ENCODE data around the gene PPM1L.

The PPM1L gene

GRCh38 chr3:161014843-161015749 lies 259.1 kb downstream of the PPM1L start:
- H3K27me3 ChIP-seq (ENCODE audit: low read depth, low read length) = no peaks in the 10 kb centered on the region
- no peak overlapping the region for H2AFZ ChIP-seq (ENCODE audit: low read depth, low read length)
- no peak overlapping the region for H3K9ac ChIP-seq (ENCODE audit: low read length)
- TF ChIP-seq CTCF (IDR thresholded peaks at IDR 0.05; ENCODE audit: low read depth, low read length) (no peak), EZH2phosphoT487 (IDR thresholded peaks at IDR 0.05; ENCODE audit: low read depth) (no peak)
- no peaks in the 10 kb centered on the region for H3K9me3 ChIP-seq (ENCODE audit: insufficient read depth, low read length)
- no peak overlapping the region for H3K27ac ChIP-seq (ENCODE audit: low read length)
- no peaks in the 10 kb centered on the region for H4K20me1 ChIP-seq (ENCODE audit: insufficient read depth, low read length)
- no peak overlapping the region for H3K4me3 ChIP-seq (ENCODE audit: low read length)
- H3K4me2 ChIP-seq (ENCODE audit: low read length) = no peak overlapping the region; the same call in 1 of the 2 replicates
- peaks cover 10% of the 10 kb centered on the region for H3K4me1 ChIP-seq (ENCODE audit: low read length)
- H3K36me3 ChIP-seq (replicated peaks; ENCODE audit: low read depth, low read length) = no peaks in the 10 kb centered on the region
- no peaks in the 10 kb centered on the region for H3K79me2 ChIP-seq (ENCODE audit: low read length)

- Histone ChIP-seq H3K4me2 (ENCODE audit: low read length) (no peak overlapping the region), H3K36me3 (replicated peaks; ENCODE audit: low read depth, low read length) (no peaks in the 10 kb centered on the region)
- no peak for TF ChIP-seq CTCF (IDR thresholded peaks at IDR 0.05; ENCODE audit: low read depth, low read length)
- TF ChIP-seq EZH2phosphoT487 (IDR thresholded peaks at IDR 0.05; ENCODE audit: low read depth) = no peak
Measured at GRCh38 chr3:161016417-161017313, 260.6 kb downstream of the PPM1L start.

GRCh38 chr3:161017971-161018370 lies 261.9 kb downstream of the PPM1L start:
- no peak overlapping the region for H3K9ac ChIP-seq (ENCODE audit: low read length)
- no peak overlapping the region for H2AFZ ChIP-seq (ENCODE audit: low read depth, low read length)
- no peak overlapping the region for H3K4me2 ChIP-seq (ENCODE audit: low read length)
- H3K4me1 ChIP-seq (ENCODE audit: low read length) = peaks cover 10% of the 10 kb centered on the region
- TF ChIP-seq CTCF (IDR thresholded peaks at IDR 0.05; ENCODE audit: low read depth, low read length) = no peak
- no peaks in the 10 kb centered on the region for H3K27me3 ChIP-seq (ENCODE audit: low read depth, low read length)
- peaks cover 2% of the 10 kb centered on the region; the same call in 1 of the 2 replicates for H3K9me3 ChIP-seq (ENCODE audit: insufficient read depth, low read length)
- H4K20me1 ChIP-seq (ENCODE audit: insufficient read depth, low read length) = no peaks in the 10 kb centered on the region
- H3K79me2 ChIP-seq (ENCODE audit: low read length) = no peaks in the 10 kb centered on the region
- H3K36me3 ChIP-seq (replicated peaks; ENCODE audit: low read depth, low read length) = no peaks in the 10 kb centered on the region
- no peak overlapping the region for H3K4me3 ChIP-seq (ENCODE audit: low read length)
- H3K27ac ChIP-seq (ENCODE audit: low read length) = no peak overlapping the region

More at GRCh38 chr3:161016417-161017313, 260.6 kb downstream of the PPM1L start:
- H3K27me3 ChIP-seq (ENCODE audit: low read depth, low read length) = no peaks in the 10 kb centered on the region
- H3K27ac ChIP-seq (ENCODE audit: low read length) = no peak overlapping the region
- no peak overlapping the region for H3K9ac ChIP-seq (ENCODE audit: low read length)
- no peaks in the 10 kb centered on the region for H4K20me1 ChIP-seq (ENCODE audit: insufficient read depth, low read length)
- no peak overlapping the region for H2AFZ ChIP-seq (ENCODE audit: low read depth, low read length)
- no peaks in the 10 kb centered on the region for H3K79me2 ChIP-seq (ENCODE audit: low read length)
- no peak overlapping the region for H3K4me3 ChIP-seq (ENCODE audit: low read length)
- peaks cover 10% of the 10 kb centered on the region for H3K4me1 ChIP-seq (ENCODE audit: low read length)
- no peaks in the 10 kb centered on the region for H3K9me3 ChIP-seq (ENCODE audit: insufficient read depth, low read length)

- no peaks in the 10 kb centered on the region for H4K20me1 ChIP-seq (ENCODE audit: insufficient read depth, low read length)
- no peaks in the 10 kb centered on the region for H3K79me2 ChIP-seq (ENCODE audit: low read length)
- no peaks in the 10 kb centered on the region for H3K27me3 ChIP-seq (ENCODE audit: low read depth, low read length)
- no peak overlapping the region for H3K4me3 ChIP-seq (ENCODE audit: low read length)
- H3K4me2 ChIP-seq (ENCODE audit: low read length) = no peak overlapping the region
- no peak overlapping the region for H2AFZ ChIP-seq (ENCODE audit: low read depth, low read length)
- no peak overlapping the region for H3K27ac ChIP-seq (ENCODE audit: low read length)
- no peak overlapping the region for H3K9ac ChIP-seq (ENCODE audit: low read length)
- H3K4me1 ChIP-seq (ENCODE audit: low read length) = peaks cover 5% of the 10 kb centered on the region
- no peak for TF ChIP-seq CTCF (IDR thresholded peaks at IDR 0.05; ENCODE audit: low read depth, low read length)
- TF ChIP-seq EZH2phosphoT487 (IDR thresholded peaks at IDR 0.05; ENCODE audit: low read depth) = no peak
- peaks cover 4% of the 10 kb centered on the region for H3K36me3 ChIP-seq (replicated peaks; ENCODE audit: low read depth, low read length)
- peaks cover 11% of the 10 kb centered on the region; the same call in 1 of the 2 replicates for H3K9me3 ChIP-seq (ENCODE audit: insufficient read depth, low read length)
Measured at GRCh38 chr3:161020256-161020655, 264.2 kb downstream of the PPM1L start.
